GM13976 (cell line): ENCODE data around the gene KCTD16.

Source experiments
- DNase-seq: peaks from one replicate; pipeline ENCODE4 v3.0.0; 2012; ENCODE audit warnings: low spot score
- in situ Hi-C: fragments of 300-500 bp; cut with MboI; formaldehyde crosslinking; loops from one replicate; pipeline ENCODE4 v1.12.0; 2022; ENCODE audit warnings: low sequenced_read_pairs, mixed read lengths, inconsistent platforms; ENCODE audit not compliant: unreplicated experiment
- TF ChIP-seq, protein P1 (sequence below): IDR thresholded peaks from 2 replicates; pipeline ENCODE4 v1.5.1; 2012; ENCODE audit warnings: borderline replicate concordance, mild to moderate bottlenecking; ENCODE audit not compliant: insufficient read depth; ENCODE audit errors: extremely low read depth, missing control alignments, control extremely low read depth

Gene KCTD16

DNA sequence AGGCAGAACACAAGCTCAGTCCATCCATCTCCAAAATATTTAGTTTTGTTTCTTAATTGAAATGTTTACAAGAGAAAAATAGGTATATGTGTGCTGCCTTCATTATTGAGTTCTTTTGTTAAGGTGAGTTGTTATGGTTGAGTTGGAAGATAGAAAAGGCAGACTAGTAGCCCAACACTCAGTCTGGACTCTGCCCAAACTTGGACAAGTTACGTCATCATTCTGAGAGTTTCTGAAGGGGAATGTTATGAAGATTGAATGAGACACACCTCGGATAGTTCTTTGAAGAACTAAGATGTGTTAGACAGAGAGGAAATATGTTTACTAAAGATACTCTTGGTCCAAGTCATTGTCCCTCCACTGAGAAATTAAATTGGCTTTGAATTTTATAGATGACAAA lies 245.5 kb downstream of the KCTD16 start:
- DNase-seq: no peak
- TF ChIP-seq, protein P1, sequence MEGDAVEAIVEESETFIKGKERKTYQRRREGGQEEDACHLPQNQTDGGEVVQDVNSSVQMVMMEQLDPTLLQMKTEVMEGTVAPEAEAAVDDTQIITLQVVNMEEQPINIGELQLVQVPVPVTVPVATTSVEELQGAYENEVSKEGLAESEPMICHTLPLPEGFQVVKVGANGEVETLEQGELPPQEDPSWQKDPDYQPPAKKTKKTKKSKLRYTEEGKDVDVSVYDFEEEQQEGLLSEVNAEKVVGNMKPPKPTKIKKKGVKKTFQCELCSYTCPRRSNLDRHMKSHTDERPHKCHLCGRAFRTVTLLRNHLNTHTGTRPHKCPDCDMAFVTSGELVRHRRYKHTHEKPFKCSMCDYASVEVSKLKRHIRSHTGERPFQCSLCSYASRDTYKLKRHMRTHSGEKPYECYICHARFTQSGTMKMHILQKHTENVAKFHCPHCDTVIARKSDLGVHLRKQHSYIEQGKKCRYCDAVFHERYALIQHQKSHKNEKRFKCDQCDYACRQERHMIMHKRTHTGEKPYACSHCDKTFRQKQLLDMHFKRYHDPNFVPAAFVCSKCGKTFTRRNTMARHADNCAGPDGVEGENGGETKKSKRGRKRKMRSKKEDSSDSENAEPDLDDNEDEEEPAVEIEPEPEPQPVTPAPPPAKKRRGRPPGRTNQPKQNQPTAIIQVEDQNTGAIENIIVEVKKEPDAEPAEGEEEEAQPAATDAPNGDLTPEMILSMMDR: no peak
- in situ Hi-C loops: no loop called here

DNA sequence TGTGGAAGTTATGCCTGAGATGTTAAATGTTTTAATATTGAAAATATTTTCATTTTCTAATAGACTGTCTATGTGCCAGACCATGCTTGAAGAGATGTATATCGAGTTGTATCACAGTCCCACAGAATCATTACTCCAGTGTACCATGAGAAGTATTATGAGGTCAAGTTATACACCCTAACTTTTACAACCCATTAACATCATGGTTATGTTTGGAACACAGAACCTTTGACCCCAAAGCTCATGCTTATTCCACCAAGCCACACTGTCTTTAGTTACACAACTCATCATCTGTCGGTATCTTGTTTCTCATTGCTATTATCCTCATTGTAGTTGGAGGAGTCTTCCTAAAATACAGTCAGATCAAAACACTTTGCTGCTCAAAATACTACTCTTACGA lies 248.0 kb downstream of the KCTD16 start:
- in situ Hi-C loops: no loop called here
- no peak for DNase-seq
- TF ChIP-seq, protein P1: no peak

DNA sequence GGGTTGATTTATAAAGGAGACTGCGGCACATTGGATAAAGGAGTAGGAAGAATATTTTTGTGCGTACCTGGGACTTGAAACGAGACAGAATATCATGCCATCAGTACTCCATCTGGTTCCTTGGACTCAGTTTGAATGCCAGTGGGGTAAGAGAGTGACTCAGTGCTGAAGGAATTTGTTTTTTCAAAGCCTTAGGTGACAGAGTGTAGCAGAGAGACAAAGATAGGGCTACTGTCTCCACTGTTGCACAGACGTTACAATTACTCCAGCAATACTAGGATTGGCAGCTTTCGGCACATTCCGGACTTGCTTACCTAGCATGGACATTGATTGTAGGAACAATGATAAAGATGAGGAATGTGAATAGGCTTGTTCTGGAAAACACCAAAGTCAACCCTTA lies 250.7 kb downstream of the KCTD16 start:
- DNase-seq: no peak
- TF ChIP-seq, protein P1: no peak
- in situ Hi-C loops: no loop called here

DNA sequence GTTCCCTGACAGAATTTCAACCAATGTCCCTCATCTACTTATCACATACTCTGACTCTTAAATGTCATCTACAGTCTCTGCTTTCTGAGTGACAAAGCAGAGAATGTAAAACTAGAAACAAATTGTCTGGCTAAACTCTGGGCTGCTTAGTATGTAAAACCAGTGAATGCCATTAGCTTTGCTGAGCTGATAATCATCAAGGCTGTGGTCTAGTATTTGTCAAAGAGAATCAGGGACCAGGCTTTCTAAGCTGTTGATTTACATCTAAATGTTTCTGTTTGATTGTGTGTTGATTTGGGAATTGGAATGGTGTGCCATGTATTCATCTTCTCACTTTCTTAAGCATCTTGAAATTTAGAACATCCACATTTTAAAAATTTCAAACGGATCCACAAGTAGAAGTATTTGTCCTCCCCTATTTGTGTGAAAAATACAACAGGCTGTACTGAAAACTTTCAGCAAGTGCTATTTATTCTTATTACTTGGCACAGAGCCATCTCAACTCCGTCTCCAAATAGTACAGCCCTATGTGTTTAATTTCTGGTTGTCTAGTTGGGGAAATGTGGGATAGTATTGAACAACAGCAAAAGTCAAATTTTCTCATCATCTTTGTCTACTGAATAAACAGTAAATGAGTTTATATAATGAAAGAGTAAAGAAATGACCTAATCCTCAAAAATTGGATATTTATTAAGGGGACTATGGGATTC lies 251.5 kb downstream of the KCTD16 start:
- in situ Hi-C loops: no loop called here
- TF ChIP-seq, protein P1: no peak
- no peak for DNase-seq

DNA sequence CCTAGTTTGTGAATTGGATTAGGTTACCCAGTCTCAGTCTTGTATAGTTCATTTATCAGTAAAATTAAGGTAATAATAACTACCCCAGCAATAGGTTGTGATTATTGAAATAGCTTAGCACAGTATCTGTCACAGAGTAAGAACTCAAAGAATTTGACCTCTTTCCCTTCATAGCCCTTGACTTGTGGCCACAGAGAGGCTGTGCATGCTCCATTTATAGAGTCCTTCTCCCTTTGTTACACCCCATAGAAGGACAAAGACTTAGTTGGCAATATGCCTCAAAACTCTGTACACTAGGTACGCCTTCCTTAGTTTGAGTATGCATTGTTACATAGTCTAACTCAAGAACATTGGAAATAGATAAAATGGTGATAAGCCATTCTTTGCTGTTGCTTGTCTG lies 257.2 kb downstream of the KCTD16 start:
- in situ Hi-C loops: no loop called here
- TF ChIP-seq, protein P1: no peak
- no peak for DNase-seq

GRCh38 chr5:144428326-144428725 lies 257.7 kb downstream of the KCTD16 start:
- TF ChIP-seq, protein P1: no peak
- in situ Hi-C loops: no loop called here
- no peak for DNase-seq
